Left hindlimb (tissue), 1 donor: ENCODE measurements around the gene GOSR2.
"Not testable (repeated sequence)": the region's sequence is repeated elsewhere in the genome, so short reads cannot be mapped to it uniquely, and the experiment has no call there.

Experiments used
- DNase-seq: peaks from one replicate; pipeline ENCODE4 v3.0.0-alpha.2; 2018

GOSR2 gene

DNA sequence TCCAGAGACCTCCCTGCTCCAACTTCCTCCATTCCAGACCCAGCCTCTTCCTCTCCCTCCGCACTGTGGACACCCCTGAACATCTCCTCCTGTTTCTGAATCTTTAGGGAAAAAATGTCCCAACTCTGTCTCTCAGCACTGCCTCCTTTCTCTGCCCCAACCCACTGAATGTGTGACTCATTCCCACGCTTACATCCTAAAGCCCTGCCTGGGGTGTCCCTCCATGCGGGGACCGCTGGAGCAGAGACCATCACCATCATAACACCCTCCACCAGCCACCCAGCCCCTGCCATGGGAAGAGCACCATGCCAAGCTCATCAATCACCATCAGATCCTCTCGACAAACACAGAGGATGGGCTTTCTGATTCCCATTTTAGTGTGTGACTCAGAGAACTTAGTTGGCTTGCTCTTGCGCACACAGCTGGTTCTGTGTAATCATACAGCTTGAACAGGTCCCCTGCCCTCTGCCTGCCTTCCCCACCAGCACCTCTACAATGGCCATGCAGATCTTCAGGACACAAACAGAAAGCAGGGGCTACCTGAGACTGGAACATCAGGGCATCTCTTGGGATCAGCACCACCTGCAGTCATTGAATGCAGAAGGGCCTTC, 45.4 kb downstream of the GOSR2 start:
- no peak for DNase-seq

DNA sequence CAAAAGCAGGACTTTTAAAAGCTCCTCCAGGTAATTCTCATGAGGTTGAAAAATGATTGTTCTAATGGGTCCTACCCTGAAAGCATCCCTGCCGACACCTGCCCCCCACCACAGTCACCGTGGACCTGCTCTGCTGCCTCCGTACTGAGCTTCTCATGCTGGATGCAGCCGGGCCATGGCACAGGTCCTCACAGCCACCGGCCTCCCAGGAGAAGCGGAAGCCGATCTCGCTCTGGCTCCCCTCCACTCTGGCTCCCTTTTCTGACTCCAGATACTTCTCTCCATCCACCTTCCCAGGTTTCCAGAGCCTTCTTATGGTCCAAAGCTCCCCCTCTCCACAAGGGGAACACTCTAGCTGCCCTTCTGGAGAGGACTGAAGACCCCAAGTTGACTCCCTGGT, 45.9 kb downstream of the GOSR2 start:
- no peak for DNase-seq

GRCh38 chr17:46971647-46972300, 48.8 kb downstream of the GOSR2 start:
- no peak for DNase-seq

GRCh38 chr17:46972346-46972745, 49.4 kb downstream of the GOSR2 start:
- DNase-seq: no peak

GRCh38 chr17:46974086-46974485, 51.1 kb downstream of the GOSR2 start:
- DNase-seq: no peak

GRCh38 chr17:46975287-46975686, 52.3 kb downstream of the GOSR2 start:
- DNase-seq: no peak

DNA sequence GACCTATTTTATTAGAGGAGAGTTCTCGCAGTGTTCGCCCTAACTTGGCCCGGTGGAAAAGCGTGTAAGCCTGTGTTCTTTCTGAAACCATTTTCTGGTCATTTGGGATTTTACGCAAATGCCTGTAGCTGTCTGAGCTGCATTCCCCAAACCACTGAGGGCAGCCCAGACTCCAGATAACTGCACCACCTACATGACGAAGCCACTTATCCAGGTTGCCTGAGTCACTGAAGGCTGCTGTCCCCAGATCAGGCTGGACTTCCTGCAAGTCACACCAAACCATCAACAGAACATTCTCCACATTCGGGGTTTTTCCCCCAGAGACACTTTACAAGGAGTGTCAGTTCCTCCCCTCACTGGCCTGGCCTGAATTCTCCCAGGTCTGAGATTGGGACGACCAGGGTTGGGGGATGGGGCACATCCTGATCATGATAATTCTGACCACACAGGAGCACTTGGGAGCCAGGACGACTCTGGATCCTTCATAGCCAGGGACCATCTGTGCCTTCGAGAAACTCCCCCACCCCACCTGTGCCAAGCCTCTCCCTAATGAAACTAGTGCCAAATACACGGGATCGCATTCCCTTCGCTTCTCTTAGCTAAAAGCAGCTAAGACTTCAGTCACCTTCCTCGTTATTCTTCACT, 53.8 kb downstream of the GOSR2 start:
- DNase-seq: no peak

- no peak for DNase-seq
These were observed 54.4 kb downstream of the GOSR2 start for GRCh38 chr17:46977348-46977747.

DNA sequence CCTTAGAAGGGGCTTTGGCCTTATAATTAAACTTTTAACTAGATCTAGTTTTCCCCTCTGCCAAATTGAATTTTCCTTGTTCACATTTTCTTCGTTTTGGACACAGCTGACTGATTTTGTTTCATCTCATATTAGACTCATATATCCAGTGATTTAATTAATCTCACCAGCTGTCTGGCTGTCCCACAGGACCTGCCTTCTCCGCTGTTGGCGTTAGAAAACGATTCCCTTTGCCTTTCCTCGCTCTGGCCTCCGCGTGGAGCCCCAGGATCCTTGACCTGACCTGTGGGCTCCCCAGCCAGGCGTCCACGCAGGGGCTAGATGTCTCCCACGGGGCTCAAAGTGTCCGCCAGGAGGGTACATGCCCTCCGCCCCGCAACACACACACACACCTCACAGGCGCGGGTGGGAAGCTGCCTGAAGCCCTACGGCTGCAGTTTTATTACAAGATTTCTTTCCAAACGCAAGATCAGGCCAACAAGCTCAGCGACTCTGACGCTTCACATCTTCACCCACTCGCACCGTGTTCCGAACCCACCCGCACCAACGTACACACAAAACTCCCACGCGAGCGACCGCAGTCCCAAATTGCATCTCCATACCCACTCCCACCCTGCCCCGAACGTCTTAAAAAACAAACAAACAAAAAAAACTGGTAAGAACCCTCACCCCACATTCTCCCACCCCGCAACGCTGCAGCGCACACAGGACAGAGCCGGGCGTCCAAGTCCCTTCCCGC, 55.0 kb downstream of the GOSR2 start:
- no peak for DNase-seq

DNA sequence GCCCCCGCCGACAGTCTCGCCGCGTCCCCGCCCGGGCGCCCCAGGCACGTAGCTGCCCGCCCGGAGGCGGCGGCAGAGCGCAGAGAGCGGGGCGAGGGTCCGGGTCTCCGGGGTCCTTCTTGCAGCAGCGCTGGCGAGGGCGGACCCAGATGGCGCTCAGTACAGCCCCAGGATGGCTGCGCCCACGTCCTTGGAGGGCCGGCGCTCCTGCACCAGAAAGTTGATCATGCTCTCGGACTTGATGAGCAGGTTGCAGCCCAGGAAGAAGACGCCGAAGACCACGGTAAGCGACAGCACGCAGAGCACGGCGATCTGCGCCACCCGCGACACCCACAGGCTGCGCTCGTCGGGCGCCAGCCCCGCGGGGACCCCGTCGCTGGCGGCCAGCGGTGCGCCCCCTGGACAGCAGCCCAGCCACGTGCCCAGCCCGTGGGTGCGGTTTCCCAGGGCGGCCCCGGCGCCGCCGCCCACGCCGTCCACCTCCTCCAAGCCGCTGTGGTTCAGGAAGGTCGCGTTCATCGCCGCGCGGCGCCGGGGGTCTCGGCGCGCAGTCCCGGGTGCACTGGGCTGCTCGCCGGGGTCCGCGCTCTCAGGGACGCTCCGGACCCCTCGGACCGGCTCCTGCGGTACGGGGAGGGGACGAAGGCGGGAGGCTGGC, 55.7 kb downstream of the GOSR2 start:
- no peak for DNase-seq

DNA sequence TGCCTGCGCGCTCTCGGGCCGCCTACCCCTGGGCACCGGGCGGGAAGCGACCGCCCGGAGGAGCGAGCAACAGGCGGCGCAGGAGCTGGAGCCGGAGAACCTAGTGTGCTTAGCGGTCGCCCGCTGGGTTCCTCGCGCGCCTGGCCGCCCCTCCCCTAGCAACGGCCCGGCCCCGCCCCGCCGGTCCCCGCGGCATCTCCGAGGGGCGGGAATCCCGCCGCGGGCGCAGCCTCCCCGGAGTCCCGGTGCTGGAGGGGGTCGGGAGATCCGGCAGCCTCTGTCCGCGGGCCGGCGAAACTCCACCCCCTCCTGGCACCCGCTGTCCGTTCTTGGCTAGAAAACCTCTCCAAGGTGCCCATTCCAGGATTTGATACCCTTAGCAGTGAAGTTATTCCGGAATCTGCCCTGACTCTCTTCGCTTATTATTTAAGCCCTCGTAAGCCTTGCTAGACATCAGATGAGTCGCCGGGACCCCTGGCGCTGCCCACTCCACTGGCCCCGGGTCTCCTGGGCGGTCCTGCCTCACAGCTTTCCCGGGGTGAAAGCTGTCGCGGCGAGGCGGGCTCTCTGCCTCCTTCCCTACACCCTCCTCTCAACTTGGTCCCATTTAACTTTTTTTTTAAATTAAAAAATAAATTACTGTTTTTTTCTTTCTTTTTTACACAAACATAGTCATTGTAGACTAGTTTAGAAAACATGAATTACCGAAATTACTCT, 56.3 kb downstream of the GOSR2 start, which contains the start of gene RPRML:
TSS of gene RPRML (minus strand) at position 107 of the 717 bp plus-strand sequence. CDS start 246 bp downstream, outside the sequence.
- DNase-seq: peak; percentile 60

DNA sequence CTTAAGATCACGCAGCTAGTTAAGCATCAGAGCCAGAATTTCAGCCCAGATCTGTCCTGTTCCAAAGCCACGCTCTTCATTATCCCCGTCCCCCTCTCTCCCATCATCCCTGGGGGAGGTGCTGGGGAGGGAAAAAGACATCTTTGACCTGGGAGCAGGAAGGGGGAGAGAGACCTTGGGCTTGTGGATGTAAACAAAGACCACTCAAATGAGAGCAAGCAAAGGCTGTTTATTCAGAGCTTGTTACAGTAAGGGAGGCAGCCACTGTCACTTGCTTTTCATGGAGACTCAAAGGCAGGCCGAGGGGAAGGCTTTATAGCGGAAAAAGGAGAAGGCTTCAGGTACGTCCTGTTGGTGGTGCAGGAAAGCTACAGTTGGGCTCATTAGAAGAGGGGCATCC, 59.6 kb downstream of the GOSR2 start:
- DNase-seq: no peak

GRCh38 chr17:46983782-46984181, 60.8 kb downstream of the GOSR2 start:
- DNase-seq: no peak

- peak; percentile 42 for DNase-seq
These were observed 61.4 kb downstream of the GOSR2 start for GRCh38 chr17:46984341-46984740.

DNA sequence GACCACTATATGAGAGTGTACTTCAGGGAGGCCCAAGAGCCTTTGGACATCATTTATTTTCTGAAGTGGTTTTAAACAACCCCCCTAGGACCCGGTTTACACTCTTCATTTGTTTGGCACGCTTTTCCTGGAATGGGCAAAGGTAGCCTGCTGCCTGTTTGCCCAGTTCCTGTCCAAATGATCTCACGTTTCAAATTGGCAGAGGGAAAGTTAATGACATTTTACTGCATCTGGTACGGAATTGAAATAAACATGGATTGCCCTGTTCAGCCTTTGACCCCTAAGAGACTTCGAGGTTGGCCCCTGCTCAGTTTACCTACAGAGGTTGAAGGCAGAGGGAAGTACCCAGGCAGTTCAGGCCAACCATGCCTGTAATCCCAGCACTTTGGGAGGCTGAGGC, 61.9 kb downstream of the GOSR2 start:
- no peak for DNase-seq

DNA sequence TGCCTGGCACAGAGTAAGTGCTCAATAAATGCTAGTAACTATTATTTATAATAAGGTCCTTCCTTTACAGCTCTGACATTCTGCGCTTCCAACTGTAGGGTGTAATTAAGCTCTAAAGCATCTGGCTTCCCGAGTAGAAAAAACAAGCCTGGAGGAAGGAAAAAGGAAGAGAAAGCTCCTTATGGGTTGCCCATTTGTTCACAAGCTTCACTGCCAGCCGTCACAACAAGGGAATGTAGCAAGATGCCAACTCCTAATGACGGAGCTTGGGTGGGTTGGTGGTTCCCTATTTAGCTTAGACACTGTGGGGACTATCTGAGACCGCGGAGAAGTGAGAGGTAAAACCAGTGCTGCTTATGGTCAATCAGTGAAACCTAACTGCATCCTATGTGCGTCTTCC, 63.4 kb downstream of the GOSR2 start:
- no peak for DNase-seq

DNA sequence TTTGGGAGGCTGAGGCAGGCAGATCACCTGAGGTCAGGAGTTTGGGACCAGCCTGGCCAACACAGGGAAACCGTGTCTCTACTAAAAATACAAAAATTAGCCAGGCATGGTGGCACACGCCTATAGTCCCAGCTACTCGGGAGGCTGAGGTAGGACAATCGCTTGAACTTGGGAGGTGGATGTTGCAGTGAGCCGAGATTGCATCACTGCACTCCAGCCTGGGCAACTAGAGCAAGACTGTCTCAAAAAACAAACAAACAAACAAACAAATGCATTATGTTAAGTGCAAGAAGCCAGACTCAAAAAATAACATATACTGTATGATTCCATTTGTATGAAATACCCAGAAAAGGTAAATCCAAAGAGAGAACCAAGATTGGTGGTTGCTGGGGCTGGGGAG, 65.0 kb downstream of the GOSR2 start:
- DNase-seq: not testable (repeated sequence)

DNA sequence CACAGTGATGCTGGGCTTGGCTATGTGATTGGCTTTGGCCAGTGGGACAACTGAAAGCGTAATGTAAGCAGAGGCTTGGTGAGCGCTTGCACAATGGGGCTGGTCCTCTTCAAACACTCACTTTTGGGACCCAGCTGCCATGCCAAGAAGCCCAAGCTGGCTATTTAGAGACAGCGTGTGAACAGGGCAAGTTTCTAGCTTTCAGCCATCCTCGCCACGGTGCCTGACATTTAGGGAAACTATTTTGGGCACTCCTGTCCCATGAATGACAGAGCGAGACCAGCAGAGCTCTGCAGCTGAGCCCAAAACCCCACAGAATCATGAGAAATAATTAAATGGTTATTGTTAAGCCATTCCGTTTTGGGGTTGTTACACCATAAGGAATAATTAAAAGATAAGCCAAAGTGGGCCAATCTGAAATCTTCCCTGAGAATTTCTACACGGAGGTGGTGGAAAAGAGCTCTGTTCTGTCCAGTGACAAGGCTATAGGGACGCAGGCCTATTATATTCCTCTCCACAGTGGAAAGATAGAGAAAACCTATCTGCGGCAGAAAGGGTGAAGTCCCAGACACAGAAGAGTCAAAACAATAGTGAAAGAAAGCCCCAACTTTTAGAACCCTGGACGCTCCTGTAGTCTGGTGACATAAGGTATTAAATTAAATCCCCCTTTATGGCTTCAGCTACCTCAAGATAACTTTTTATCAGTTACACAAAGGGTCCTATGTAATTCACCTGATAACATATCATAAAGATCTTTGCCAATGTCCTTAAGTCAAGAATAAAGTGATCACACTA, 66.9 kb downstream of the GOSR2 start:
- DNase-seq: no peak

DNA sequence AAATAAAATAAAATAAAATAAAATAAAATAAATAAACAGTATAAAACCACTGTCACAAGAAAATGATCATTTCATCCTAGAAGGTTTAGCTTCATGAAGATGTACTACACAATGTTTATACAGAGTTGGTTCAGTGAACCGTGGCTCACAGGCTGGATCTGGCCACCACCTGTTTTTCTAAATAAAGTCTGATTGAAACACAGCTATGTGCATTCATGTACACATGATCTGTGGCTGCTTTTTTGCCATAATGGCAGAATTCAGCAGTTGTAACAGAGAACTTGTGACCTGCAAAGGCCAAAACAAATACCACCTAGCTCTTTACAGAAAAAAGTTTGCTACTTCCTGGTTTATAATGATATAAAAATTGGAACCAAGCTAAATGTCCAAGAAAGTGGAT, 68.7 kb downstream of the GOSR2 start:
- no peak for DNase-seq
